ENCODE data around the gene ZNF100. TPM values are rescaled to one million over a fixed set of nuclear protein-coding genes. Genes with fewer than 3 reads are reported as not detected.
"Not testable (repeated sequence)": the region's sequence is repeated elsewhere in the genome, so short reads cannot be mapped to it uniquely, and the experiment has no call there.

ZNF100 gene
- total RNA-seq, 1 experiment from 2014 or later = 23.6 TPM

DNA sequence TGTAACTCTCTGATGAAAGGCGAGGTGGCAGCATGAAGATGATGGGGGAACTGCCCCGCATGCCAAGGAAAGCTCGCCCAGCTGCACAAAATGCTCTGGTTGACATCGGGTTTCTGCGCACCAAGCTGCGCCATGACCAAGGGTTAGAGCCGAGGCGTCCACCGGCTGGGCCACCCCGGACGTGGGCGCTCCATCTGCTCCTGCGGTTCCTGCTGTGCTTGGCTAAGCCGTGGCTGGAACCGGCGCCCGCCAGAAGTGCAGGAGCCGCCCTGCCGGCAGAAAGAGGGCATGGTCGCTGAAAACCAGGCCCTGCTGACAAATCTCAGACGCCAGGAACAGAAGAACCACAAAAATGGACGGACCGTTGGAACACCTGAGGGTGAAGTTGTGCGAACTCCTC is 57.9 kb downstream of the ZNF100 start:
- ChIA-PET CTCF (no interaction called here), POLR2A (no interaction called here)
- H3K27ac Mint-ChIP-seq = no peak overlapping the region
- peaks cover 51% of the 10 kb centered on the region for H3K9me3 Mint-ChIP-seq
- no peak for ATAC-seq
- TF ChIP-seq ZNF396 (CRISPR knock-in tag; IDR thresholded peaks at IDR 0.05; ENCODE audit: borderline replicate concordance) (no peak), ZNF232 (CRISPR knock-in tag; IDR thresholded peaks at IDR 0.05) (no peak)
- TF ChIP-seq, protein P1, sequence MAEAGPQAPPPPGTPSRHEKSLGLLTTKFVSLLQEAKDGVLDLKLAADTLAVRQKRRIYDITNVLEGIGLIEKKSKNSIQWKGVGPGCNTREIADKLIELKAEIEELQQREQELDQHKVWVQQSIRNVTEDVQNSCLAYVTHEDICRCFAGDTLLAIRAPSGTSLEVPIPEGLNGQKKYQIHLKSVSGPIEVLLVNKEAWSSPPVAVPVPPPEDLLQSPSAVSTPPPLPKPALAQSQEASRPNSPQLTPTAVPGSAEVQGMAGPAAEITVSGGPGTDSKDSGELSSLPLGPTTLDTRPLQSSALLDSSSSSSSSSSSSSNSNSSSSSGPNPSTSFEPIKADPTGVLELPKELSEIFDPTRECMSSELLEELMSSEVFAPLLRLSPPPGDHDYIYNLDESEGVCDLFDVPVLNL (CRISPR knock-in tag; IDR thresholded peaks at IDR 0.05; ENCODE audit: borderline replicate concordance, low read depth) = no peak
- TF ChIP-seq, protein P2, sequence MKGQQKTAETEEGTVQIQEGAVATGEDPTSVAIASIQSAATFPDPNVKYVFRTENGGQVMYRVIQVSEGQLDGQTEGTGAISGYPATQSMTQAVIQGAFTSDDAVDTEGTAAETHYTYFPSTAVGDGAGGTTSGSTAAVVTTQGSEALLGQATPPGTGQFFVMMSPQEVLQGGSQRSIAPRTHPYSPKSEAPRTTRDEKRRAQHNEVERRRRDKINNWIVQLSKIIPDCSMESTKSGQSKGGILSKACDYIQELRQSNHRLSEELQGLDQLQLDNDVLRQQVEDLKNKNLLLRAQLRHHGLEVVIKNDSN (CRISPR knock-in tag; IDR thresholded peaks at IDR 0.05) = no peak
- no peak for DNase-seq (ENCODE audit: low spot score)
- H3K36me3 Mint-ChIP-seq = peaks cover 36% of the 10 kb centered on the region
- no peaks in the 10 kb centered on the region for H3K27me3 Mint-ChIP-seq (ENCODE audit: low read depth)
- H3K4me1 Mint-ChIP-seq = peaks cover 11% of the 10 kb centered on the region
- H3K4me3 Mint-ChIP-seq = no peak overlapping the region

DNA sequence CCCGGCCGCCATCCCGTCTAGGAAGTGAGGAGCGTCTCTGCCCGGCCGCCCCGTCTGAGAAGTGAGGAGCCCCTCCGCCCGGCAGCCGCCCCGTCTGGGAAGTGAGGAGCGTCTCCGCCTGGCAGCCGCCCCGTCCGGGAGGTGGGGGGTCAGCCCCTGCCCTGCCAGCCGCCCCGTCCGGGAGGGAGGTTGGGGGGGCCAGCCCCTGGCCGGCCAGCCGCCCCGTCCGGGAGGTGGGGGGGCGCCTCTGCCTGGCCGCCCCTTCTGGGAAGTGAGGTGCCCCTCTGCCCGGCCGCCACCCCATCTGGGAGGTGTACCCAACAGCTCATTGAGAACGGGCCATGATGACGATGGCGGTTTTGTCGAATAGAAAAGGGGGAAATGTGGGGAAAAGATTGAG is 59.5 kb downstream of the ZNF100 start:
- POLR2A ChIA-PET; CTCF ChIA-PET; H3K27me3 Mint-ChIP-seq (ENCODE audit: low read depth); ATAC-seq; H3K27ac Mint-ChIP-seq; DNase-seq (ENCODE audit: low spot score); H3K4me3 Mint-ChIP-seq: not testable (repeated sequence)
- H3K36me3 Mint-ChIP-seq = peaks cover 30% of the 10 kb centered on the region
- H3K4me1 Mint-ChIP-seq = peaks cover 14% of the 10 kb centered on the region
- H3K9me3 Mint-ChIP-seq = peaks cover 43% of the 10 kb centered on the region

DNA sequence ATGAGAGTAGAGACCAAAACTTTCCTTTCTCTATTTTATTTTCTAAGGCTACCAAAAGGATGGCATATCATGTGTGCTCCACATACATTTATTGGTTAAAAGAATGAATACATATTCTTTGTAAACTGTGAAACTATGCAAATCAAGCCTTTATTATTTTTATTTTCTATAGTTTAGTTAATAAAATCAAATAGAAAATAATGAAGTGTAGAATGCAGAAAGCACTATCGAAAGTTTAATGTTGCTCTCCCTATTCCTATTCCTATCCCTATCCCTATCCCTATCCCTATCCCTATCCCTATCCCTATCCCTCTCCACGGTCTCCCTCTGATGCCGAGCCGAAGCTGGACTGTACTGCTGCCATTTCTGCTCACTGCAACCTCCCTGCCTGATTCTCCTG is 60.3 kb downstream of the ZNF100 start:
- Mint-ChIP-seq H3K4me3 (no peak overlapping the region), H3K27me3 (ENCODE audit: low read depth) (no peaks in the 10 kb centered on the region), H3K36me3 (peaks cover 34% of the 10 kb centered on the region), H3K9me3 (peaks cover 43% of the 10 kb centered on the region), H3K27ac (no peak overlapping the region), H3K4me1 (peaks cover 14% of the 10 kb centered on the region)
- ChIA-PET POLR2A (no interaction called here), CTCF (no interaction called here)
- no peak for TF ChIP-seq ZNF138 (CRISPR knock-in tag; conservative IDR thresholded peaks at IDR 0.05)
- TF ChIP-seq, protein P3, sequence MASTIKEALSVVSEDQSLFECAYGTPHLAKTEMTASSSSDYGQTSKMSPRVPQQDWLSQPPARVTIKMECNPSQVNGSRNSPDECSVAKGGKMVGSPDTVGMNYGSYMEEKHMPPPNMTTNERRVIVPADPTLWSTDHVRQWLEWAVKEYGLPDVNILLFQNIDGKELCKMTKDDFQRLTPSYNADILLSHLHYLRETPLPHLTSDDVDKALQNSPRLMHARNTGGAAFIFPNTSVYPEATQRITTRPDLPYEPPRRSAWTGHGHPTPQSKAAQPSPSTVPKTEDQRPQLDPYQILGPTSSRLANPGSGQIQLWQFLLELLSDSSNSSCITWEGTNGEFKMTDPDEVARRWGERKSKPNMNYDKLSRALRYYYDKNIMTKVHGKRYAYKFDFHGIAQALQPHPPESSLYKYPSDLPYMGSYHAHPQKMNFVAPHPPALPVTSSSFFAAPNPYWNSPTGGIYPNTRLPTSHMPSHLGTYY (CRISPR knock-in tag; IDR thresholded peaks at IDR 0.05) = no peak
- TF ChIP-seq, protein P4, sequence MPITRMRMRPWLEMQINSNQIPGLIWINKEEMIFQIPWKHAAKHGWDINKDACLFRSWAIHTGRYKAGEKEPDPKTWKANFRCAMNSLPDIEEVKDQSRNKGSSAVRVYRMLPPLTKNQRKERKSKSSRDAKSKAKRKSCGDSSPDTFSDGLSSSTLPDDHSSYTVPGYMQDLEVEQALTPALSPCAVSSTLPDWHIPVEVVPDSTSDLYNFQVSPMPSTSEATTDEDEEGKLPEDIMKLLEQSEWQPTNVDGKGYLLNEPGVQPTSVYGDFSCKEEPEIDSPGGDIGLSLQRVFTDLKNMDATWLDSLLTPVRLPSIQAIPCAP (CRISPR knock-in tag; IDR thresholded peaks at IDR 0.05) = no peak
- TF ChIP-seq ZNF423 (CRISPR knock-in tag; IDR thresholded peaks at IDR 0.05) = no peak
- TF ChIP-seq, protein P1 (CRISPR knock-in tag; IDR thresholded peaks at IDR 0.05; ENCODE audit: borderline replicate concordance, low read depth) = no peak
- no peak for TF ChIP-seq ELF4 (CRISPR knock-in tag; IDR thresholded peaks at IDR 0.05; ENCODE audit: low read depth)
- no peak for TF ChIP-seq JAZF1 (CRISPR knock-in tag; IDR thresholded peaks at IDR 0.05)
- TF ChIP-seq, protein P5, sequence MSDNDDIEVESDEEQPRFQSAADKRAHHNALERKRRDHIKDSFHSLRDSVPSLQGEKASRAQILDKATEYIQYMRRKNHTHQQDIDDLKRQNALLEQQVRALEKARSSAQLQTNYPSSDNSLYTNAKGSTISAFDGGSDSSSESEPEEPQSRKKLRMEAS (CRISPR knock-in tag; IDR thresholded peaks at IDR 0.05) = no peak
- TF ChIP-seq, protein P6, sequence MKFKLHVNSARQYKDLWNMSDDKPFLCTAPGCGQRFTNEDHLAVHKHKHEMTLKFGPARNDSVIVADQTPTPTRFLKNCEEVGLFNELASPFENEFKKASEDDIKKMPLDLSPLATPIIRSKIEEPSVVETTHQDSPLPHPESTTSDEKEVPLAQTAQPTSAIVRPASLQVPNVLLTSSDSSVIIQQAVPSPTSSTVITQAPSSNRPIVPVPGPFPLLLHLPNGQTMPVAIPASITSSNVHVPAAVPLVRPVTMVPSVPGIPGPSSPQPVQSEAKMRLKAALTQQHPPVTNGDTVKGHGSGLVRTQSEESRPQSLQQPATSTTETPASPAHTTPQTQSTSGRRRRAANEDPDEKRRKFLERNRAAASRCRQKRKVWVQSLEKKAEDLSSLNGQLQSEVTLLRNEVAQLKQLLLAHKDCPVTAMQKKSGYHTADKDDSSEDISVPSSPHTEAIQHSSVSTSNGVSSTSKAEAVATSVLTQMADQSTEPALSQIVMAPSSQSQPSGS (CRISPR knock-in tag; IDR thresholded peaks at IDR 0.05; ENCODE audit: borderline replicate concordance, low read depth) = no peak
- TF ChIP-seq, protein P7, sequence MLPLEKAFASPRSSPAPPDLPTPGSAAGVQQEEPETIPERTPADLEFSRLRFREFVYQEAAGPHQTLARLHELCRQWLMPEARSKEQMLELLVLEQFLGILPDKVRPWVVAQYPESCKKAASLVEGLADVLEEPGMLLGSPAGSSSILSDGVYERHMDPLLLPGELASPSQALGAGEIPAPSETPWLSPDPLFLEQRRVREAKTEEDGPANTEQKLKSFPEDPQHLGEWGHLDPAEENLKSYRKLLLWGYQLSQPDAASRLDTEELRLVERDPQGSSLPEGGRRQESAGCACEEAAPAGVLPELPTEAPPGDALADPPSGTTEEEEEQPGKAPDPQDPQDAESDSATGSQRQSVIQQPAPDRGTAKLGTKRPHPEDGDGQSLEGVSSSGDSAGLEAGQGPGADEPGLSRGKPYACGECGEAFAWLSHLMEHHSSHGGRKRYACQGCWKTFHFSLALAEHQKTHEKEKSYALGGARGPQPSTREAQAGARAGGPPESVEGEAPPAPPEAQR (CRISPR knock-in tag; IDR thresholded peaks at IDR 0.05) = no peak
- no peak for DNase-seq (ENCODE audit: low spot score)
- no peak for ATAC-seq

Data from WTC11 (cell line).